Measurements from ENCODE around the gene CACNB2.

CACNB2 gene

DNA sequence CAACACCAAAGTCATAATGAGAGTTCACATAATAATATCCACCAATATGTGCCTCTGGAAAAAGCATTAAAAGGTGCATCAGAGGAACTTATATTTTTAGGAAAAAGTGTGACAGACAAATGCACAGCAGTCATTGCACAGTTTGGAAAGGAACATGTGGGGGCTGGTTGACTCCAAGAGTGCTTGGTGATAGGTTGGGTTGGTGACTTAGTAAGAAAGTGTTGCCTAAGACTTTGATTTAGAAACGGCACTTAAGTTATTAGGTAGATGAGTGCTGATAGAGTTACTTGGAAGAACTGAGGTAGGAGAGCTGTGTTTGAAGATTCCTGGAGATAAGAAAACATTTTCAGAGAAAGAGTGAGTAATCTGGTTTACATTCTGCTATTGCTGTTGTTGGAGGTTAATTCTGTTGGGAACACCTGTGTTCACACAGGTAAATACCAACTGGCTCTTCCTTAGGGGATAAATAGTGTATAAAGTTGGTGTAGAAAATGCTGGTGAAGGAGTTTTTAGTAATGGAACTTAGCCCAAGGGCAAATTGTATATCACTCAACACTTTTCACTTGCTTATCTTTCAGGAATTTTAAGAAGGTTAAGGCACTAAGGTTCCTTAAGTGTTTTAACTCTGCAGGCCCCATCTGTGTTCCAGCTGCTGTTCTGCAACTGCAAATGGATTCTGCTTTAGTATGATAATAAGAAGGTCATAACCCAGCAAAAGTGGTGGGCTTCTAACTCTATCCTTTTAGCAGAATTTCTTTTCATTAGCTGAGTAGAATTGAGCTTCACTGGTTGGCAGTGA is 315.1 kb downstream of the CACNB2 start:
- no peak for DNase-seq (ENCODE audit: low read depth in 2 of 2)

DNA sequence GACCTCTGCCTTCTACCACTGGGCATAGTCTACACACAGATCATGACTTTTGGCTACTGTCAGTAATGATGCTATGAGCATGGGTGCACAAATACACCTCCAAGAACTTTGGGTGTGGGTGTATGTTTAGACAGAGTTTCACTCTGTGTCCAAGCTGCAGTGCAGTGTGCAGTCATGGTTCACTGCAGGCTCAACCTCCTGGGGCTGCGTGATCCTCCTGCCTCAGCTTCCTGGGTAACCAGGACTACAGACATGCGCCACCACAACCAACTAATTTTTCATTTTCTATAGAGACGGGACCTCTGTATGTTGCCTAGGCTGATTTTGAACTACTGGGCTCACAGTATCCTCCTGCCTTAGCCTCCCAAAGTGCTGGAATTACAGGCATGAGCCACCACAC is 316.8 kb downstream of the CACNB2 start:
- DNase-seq (ENCODE audit: low read depth in 2 of 2) = no peak

DNA sequence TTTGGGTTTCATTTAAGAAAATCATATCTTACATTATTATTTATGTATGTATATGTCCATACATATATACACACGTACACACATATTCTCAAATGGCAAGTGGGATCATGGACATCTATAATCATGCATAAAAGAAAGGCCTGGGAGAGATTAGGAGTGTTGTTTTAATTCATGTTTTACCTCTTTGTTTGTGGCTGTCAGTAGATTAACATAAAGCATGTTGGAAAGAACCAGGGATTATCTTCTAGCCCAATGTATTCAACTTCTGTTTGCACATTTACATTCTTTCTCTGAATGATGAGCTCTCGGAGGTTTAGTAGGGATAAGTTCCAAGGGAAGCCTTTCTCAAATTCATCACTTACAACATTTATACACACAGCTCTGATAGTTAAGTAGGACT is 319.8 kb downstream of the CACNB2 start:
- no peak for DNase-seq (ENCODE audit: low read depth in 2 of 2)

DNA sequence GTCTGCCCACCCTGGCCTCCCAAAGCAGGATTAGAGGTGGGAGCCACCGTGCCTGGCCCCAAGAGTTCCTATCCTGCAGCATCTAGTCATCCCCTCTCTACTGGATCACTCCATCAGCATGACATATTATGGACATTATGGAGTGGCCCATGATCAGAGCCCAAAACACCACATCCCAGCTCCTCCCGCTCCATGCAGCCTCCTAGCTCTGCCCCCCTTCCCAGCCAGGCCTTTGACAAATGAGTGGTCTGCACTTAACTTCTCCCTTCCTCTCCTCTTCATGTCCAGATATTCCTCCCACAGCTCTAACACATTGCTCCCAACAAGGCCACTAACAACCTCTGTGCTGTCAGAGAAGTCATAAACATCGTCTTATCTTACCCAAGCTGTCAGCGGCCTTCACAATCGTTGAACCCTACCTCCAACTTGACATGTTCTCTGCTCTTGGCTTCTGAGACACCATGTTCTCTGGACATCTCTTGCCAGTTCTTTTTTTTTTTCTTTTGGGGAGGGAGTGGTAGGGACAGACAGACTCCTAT is 323.5 kb downstream of the CACNB2 start:
- DNase-seq (ENCODE audit: low read depth in 2 of 2) = no peak

DNA sequence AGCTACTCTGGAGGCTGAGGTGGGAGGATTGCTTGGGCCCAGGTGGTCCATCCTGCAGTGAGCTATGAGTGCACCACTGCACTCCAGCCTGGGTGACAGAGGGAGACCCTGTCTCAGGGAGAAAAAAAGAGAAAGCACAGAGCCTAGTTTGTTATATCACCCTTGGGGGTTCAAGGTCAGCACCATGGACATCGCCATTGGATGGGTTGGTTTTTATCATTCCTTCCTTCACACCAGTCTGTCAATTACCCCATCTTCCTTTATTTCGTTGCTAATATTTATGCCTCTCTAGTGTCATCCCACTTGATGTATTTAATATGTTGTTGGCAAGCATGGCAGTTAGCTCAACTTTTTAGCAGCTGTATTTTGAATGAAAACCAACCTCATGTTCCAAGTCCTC is 328.9 kb downstream of the CACNB2 start:
- DNase-seq (ENCODE audit: low read depth in 2 of 2) = no peak

DNA sequence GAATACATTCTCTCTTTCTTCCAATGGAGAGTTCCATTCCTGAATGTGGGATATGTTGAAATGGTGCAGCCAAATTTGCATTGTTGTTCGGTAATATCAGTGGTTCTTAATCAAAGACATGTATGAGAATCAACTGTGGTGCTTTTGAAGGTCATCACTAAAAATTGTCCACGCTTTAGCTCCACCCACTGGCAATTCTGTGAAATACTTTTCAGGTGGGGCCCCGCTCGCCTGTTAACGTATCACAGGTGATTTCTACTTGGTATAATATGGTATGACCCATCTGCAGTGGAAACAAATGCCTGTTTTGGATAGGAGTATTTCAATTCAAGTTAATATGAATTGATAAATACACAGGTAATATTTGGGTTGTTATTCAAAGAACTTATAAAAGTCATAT is 332.8 kb downstream of the CACNB2 start:
- no peak for DNase-seq (ENCODE audit: low read depth in 2 of 2)

DNA sequence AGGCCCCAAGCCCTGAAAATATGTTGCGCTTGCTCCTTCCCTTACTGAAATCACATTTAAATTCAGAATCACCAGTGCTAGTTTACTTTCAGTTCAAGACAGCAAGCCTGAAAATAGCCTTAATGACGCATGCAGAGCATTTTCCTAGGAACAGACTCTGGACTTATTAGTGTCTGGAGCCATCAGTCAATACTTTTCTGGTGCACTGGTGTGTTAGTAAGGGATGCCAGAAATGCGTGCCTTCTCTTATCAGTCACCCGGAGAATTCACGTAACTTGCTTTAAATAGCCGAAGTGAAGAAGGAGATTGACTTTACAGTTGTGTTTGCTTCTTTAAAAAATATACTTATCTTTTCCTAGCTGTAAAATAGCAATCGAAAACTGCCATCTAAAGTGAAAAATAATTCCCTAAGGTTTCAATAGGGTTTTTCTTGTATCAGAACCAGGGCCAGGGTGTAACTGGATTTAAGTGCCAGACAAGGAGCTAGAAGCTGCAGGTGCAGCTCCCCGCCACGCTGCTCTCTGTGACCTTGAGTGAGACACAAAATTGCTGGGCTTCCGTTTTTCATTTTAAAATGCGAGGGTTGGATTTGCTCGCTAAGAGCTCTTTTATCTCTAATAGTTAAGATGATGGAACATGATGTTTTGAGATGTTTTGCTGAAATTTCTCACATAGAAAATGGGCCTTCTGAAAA is 333.3 kb downstream of the CACNB2 start:
- DNase-seq (ENCODE audit: low read depth in 2 of 2) = no peak

DNA sequence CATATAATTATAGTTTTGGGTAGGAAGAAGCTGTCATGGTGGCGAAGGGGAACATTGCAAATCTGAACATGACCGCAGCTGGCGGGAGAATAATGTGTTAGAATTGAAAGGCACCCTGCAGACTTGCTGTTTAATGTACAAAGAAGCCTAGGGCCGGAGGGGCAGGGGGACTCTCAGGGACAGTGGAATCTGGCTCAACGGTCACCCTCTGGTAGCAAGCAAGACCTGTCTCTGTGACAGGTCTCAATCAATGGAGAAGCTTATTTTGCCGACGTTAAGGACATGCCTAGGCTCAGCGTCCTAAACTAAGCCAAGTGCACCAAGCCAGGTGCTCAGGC is 333.9 kb downstream of the CACNB2 start:
- no peak for DNase-seq (ENCODE audit: low read depth in 2 of 2)

DNA sequence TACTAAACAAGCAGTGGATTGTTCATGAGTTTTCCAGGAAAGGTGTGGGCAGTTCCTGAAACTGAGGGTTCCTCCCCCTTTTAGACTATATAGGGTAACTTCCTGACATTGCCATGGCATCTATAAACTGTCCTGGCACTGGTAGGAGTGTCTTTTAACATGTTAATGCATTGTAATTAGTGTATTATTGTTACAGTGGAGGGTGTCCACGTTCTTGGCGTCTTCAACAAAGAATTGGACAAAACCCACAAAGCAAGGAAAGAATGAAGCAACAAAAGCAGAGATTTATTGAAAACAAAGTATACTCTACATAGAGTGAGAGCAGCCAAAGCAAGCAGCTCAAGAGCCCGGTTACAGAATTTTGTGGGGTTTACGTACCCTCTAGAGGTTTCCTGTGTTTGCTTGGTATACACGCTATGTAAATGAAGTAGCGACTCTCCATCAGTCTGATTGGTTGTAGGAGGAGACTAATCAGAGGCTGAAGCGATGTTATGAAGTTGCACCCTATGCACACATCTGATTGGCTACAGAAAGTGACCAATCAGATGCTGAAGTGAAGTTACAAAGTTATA is 335.9 kb downstream of the CACNB2 start:
- DNase-seq (ENCODE audit: low read depth in 2 of 2) = no peak

DNA sequence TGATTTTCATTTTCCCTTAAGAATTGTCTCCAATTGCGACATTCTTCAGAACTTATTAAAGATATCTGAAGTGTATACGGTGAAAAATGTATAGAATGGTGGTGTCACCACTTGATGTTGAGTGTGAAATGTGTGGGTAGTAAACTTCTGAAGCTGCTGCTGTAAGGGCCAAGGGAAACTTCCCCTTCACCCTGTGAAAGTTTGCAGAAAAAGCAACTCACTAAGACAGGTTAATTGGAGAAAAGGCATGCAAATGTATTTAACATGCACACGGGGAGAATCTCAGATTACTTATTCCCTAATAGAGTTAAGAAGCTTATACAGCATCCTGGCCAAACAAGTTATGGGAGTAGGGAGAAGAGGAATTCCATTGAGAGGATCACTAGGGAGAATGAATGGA is 338.1 kb downstream of the CACNB2 start:
- DNase-seq (ENCODE audit: low read depth in 2 of 2) = no peak

DNA sequence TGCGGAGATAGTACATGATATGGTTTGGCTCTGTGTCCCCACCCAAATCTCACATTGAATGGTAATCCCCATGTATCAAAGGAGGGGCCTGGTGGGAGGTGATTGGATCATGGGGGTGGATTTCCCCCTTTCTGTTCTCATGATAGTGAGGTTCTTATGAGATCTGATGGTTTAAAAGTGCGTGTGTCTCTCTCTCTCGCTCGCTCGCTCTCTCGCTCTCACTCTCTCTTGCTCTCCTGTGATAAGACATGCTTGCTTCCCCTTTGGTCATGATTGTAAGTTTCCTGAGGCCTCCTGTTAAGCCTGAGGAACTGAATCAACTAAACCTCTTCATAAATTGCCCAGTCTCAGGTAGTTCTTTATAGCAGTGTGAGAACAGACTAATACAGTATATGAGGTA is 339.3 kb downstream of the CACNB2 start:
- no peak for DNase-seq (ENCODE audit: low read depth in 2 of 2)

DNA sequence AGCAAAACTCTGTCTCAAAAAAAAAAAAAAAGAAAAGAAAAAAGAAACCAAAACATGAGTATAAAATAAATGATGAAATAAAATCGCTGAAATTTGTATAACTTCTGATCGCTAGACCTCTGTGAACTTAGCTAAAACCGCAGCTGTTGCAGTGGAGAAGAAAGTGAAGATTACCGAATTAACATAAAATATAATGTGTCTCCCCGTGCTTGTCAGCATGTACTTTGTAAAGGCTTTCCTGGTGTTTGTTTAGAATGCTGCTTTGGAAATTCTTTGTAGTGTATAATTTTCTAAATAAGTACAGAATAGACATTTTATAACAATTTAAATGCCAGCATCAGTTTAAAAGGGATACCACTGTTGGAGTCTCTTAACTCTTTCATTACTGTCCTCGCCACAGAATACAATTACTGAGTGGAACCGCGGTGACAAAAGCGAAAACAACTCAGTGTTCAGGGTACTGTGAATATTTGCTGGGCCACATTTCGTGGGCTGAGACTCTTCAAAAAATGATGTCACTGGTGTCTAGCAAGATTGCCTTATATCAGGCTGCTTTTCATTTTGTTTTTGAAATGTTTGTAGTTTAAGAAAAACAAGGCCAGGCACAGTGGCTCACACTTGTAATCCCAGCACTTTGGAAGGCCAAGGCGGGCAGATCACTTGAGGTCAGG is 343.4 kb downstream of the CACNB2 start:
- DNase-seq (ENCODE audit: low read depth in 2 of 2) = no peak

DNA sequence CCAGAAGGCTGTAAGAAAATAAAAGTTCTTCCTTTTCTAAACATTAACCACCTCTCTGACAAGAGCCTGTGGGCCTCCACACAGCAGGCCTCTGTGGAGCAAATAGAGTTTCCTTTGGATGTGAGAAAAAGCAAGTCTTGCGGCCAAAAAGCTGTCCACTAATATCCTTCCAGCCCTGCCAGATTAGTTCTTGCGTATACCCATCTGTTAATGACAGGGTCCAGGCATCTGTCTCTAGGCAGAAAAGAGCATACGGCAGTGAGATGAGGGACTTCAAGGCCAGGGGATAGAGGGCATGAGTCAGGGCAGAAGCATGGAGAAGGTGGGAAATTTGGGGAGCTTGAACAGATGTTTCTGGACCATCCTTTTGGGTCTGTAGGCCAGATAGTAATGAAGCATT is 346.2 kb downstream of the CACNB2 start:
- no peak for DNase-seq (ENCODE audit: low read depth in 2 of 2)

DNA sequence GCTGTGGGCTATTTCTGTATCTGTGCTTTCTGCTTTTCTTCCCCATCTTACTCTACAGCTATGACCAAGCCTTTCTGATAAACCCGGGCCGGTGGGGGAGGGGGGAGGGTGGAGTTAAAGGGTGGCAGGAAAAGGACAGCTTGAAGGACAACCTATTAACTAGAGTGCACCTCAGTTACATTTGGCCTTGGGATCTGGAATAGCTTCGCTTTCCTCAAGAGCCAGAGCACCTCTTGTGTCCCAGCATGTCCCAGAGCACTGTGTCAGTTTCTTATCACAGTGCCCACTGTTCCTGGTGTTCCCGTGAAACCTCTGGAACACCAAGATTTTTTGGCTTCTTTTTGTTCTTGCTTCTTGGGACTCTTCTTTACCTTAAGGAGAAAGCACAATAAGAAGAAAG is 350.5 kb downstream of the CACNB2 start:
- DNase-seq (ENCODE audit: low read depth in 2 of 2) = no peak

DNA sequence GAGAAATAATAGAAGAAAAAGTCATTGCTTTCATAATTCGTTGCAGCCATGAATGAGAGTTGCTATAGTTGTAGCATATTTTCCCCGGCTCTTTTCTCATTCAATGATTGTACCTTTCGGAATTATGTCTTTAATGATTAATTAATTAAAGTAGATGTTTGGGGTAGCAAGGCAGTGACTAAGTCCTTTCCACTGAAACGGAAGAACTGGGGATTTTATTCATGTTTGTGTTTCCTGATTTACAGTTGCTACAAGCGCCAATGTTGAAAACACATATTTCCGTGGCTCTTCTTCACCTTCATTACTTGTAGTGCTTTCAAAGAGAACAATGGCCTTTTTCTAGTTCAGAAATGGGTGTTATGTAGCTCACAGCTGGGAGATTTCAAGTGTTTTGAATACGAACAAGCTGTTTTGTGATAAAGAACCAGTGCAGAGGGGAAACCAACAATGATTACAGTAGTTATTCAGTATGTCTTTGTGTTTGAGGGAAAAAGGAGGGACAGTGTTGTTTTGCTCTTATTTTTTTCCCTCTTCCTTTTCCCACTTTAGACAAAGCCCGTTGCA is 357.7 kb downstream of the CACNB2 start:
- DNase-seq (ENCODE audit: low read depth in 2 of 2) = no peak

DNA sequence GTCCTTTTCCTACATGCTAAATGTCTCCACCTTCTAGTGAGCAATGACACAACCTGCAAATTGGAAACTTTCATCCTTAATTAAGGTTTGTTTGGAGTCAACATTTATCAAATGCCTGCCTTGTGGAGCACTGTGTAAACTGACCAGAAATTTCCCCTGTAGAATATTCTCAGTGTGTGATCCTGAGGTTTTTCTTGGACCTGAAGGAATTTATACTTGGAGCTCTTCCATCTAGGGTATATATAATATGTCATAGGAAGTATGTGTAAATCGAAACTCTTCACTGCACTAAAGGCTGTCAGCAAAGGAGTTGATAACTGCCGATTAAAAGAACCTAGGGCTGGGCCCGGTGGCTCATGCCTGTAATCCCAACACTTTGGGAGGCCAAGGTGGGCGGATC is 358.8 kb downstream of the CACNB2 start:
- no peak for DNase-seq (ENCODE audit: low read depth in 2 of 2)

DNA sequence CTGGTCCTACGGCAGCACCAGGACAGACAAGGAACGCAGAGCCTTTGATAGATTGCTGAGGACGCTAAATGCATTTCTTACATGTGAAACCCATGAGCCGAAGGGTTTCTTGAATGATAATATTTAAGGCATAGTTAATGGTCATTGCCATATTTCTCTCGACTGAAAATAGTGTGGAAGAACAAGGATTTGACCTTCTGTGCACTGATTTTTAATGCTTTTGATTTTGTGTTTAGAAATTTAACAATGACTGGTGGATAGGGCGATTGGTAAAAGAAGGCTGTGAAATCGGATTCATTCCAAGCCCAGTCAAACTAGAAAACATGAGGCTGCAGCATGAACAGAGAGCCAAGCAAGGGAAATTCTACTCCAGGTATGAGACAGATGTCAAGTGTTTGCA is 360.4 kb downstream of the CACNB2 start:
- DNase-seq (ENCODE audit: low read depth in 2 of 2) = no peak

DNA sequence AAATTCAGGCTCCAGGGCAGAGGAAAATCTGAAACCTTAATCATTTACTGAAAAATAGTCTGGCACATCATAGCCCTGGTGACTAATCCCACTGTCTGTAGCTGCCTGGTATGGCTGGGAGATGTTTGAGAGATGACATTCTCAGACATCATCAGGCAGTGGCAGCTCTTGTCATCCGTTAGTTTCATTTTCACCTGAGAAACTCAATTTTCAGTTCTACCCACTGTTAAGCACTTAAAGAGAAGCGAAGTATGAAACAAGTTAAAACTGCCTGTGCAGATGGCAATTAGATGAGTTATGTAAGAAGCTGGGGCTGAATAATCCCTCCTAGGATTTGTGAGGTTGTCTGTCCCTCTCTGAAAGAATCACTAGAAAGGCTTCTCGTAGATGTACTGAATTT is 361.0 kb downstream of the CACNB2 start:
- no peak for DNase-seq (ENCODE audit: low read depth in 2 of 2)

DNA sequence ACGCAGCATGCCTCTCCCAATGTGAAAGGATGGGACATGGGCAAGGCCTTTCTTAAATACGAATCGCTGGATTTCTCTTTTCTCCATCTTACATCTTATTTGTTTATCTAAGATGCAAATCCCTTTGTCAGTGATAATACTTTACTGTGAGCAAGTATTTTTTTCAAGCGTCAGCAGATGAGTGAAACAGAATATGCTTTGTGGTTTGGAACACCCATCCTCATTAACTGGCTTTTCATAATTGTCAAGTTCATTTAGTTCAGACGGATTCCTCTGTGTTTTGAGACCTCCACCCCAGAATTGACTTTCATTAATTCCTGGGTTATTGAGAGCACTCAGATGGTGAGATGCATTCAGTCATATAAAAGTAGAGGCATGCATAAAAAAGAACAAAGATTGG is 361.4 kb downstream of the CACNB2 start:
- DNase-seq (ENCODE audit: low read depth in 2 of 2) = no peak

DNA sequence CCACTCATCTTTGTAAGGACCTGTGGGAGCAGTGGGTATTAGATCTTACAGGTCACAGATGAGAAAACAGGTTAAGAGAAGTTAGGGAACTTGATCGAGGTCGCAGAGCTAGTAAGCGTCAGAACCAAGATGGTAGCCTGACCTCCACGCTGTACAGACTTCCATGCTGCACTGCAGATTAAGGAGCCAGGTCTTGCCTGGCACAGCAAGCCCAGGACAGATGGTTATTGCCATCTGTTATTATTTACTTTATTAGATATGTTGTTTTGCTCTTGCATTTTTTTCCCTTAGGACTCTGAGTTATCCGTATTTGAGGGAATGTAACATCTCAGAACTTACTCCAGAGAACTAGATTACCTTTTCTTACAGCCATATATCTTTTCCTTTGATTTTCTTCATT is 363.9 kb downstream of the CACNB2 start:
- DNase-seq (ENCODE audit: low read depth in 2 of 2) = no peak

DNA sequence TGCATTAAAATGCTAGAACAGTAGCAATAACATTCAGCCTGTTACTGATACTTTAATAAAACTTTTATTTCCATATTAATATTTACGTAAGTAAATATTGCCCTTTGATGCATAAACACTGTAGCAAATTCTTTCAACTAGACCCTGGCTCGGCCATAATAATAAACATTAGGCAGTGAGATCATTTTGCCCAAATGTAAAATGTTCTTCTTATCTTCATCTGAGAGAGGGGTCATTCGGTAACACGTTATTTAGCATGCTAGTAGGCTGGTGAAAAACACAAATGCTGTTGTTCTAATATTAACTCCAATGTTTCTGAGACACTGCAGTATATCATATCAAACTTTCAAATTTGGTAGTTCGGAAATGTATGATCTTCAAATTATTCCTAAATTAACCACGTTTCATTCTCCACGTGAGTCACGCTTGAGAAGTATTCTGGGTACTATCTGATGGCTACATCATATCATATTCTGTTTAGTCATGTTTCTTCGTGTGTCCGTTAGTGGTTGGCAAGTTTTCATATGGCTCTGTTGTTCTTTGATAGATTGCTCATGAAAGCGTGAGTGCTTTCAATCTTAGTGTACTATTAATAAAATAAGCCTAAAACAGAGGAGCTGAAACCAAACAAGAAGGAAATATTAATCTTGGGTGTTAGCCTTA is 365.4 kb downstream of the CACNB2 start:
- no peak for DNase-seq (ENCODE audit: low read depth in 2 of 2)

DNA sequence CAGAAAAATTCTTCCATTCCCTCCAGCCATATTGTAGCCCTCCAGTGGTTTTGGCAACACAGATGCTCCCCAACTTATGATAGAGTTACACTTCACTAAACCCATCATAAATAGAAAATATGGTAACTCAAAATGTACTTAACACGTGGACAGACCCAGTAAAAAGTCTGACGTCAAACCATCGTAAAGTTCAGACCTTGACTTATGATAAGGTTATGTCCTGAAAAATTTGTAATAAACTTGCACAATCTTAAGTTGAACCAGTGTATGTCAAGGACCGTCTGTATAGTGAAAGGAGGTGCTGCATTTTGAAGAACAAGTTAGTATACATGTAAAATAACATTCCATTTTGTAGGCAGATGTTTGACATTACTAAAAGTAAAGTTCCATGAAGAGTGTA is 368.4 kb downstream of the CACNB2 start:
- no peak for DNase-seq (ENCODE audit: low read depth in 2 of 2)

Data from stimulated activated CD4-positive, alpha-beta T cell treated with anti-CD3 and anti-CD28 coated beads, Interleukin-1b, Interleukin-23, amount 100 ng/mL, for 4 hours (primary cell).